ENCODE measurements around the gene ARHGEF7. TPM values are rescaled to one million over a fixed set of nuclear protein-coding genes. Genes with fewer than 3 reads are reported as not detected.

ARHGEF7 gene
- total RNA-seq, 2 experiments from 2014 or later: 67.9 to 68.9 TPM

DNA sequence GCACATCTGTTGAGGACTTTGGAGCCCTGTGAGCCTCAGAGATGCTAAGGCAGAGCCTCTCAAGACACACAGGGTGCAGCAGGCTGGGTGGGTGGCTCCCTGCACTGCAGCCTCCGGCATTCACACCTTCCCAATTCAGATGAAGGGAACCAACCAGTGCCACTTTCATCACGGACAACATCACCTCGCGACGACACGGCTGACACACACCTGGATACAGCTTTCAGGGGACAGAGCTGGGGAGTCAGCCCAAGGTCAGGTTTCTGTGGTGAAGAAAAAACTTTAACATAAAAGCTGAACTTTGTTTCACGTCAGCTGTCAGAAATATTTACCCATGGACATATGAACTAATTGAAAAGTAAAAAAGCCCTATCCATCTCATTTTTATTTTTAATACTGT lies 24.9 kb upstream of the ARHGEF7 start:
- no peak overlapping the region for H3K27ac Mint-ChIP-seq
- DNase-seq: no peak
- no peaks in the 10 kb centered on the region for H3K9me3 Mint-ChIP-seq
- no peak overlapping the region for H3K4me3 Mint-ChIP-seq
- peaks cover 11% of the 10 kb centered on the region for H3K27me3 Mint-ChIP-seq
- CTCF ChIA-PET: no interaction called here
- POLR2A ChIA-PET: no interaction called here
- no peaks in the 10 kb centered on the region for H3K36me3 Mint-ChIP-seq (ENCODE audit: low read depth)
- H3K4me1 Mint-ChIP-seq: no peaks in the 10 kb centered on the region

DNA sequence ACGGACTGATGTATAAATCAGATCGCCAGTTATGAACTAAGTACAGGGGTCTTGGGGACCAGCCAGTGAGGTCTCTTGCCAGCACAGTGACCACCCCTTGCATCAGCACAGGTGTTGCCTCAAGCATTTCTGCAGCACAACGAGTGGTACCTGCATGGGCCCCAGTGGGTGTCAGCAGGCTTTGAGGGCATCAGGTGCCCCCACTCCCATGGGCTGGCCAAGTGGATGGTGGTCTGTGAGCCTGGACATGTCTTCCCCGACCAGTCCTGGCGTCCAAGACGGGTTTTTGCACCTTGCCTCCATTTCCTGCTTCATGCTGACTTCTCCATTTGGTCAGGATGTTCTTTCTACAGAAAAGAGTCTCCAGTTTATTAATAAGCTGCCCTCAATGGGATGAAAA lies 22.4 kb upstream of the ARHGEF7 start:
- no peaks in the 10 kb centered on the region for H3K36me3 Mint-ChIP-seq (ENCODE audit: low read depth)
- CTCF ChIA-PET: interaction anchor here (1.9 kb wide), 1 partner anchor 25 kb away, joined by 9 read pairs; no protein-coding TSS in a partner anchor

DNA sequence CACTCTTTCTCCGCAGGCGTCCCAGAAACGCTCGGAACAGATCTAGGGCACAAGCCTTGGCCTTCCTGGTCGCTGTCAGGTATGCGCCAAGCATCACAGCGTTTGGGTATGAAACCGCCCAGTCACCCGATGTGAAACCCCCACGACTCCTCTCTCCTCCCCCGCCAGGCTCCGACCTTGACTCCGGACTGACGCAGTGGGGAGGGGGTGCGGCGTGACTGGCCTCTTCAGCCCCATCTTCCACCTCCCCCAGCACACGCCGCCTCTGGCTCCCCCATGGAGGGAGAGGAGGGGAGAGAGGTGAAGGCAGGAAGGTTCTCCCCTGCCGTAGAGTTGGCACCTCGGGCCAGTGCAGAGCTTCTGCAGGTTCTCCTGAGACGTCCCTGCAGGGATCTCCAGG lies 22.0 kb upstream of the ARHGEF7 start:
- no peak overlapping the region for H3K27ac Mint-ChIP-seq
- ChIA-PET POLR2A (no interaction called here), CTCF (no interaction called here)
- H3K27me3 Mint-ChIP-seq: peaks cover 21% of the 10 kb centered on the region
- H3K4me3 Mint-ChIP-seq: no peak overlapping the region
- no peaks in the 10 kb centered on the region for H3K4me1 Mint-ChIP-seq
- no peaks in the 10 kb centered on the region for H3K9me3 Mint-ChIP-seq
- DNase-seq: no peak
- H3K36me3 Mint-ChIP-seq (ENCODE audit: low read depth): no peaks in the 10 kb centered on the region

More for the DNA sequence above, 22.4 kb upstream of the ARHGEF7 start:
- Mint-ChIP-seq H3K9me3 (no peaks in the 10 kb centered on the region), H3K27ac (no peak overlapping the region), H3K4me1 (no peaks in the 10 kb centered on the region), H3K4me3 (no peak overlapping the region), H3K27me3 (peaks cover 18% of the 10 kb centered on the region)
- DNase-seq: no peak
- POLR2A ChIA-PET: no interaction called here

DNA sequence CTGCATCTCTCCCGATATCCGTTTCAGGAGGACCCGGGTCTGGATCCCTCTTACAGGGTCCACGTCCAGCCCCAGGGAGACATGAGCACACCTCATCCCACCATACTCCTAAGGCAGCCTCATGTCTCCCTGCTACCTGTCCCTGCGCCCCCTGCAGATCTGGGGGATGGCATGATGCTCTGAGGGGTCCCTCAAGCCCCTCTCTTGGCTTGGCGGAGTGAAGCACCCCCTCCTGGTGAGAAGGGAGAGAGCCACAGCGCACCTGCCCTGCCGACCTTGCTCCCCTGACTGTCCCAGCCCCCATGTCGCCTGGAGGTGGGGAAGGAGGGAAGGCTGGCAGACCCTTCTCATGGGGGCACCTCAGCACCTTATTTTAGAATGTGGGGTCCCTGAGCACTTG lies 21.5 kb upstream of the ARHGEF7 start:
- POLR2A ChIA-PET: no interaction called here
- CTCF ChIA-PET: interaction anchor here (1.2 kb wide), 1 partner anchor 26 kb away, joined by 3 read pairs; no protein-coding TSS in a partner anchor
- Mint-ChIP-seq H3K4me3 (no peak overlapping the region), H3K27me3 (peaks cover 25% of the 10 kb centered on the region), H3K36me3 (ENCODE audit: low read depth) (no peaks in the 10 kb centered on the region), H3K4me1 (no peaks in the 10 kb centered on the region), H3K9me3 (no peaks in the 10 kb centered on the region), H3K27ac (no peak overlapping the region)
- DNase-seq: no peak

- no peaks in the 10 kb centered on the region for H3K4me1 Mint-ChIP-seq
- CTCF ChIA-PET: interaction anchor here (1.2 kb wide), 1 partner anchor 28 kb away, joined by 3 read pairs; no protein-coding TSS in a partner anchor
- POLR2A ChIA-PET: no interaction called here
- H3K36me3 Mint-ChIP-seq (ENCODE audit: low read depth): no peaks in the 10 kb centered on the region
- no peaks in the 10 kb centered on the region for H3K9me3 Mint-ChIP-seq
- H3K27me3 Mint-ChIP-seq: peaks cover 37% of the 10 kb centered on the region
- no peak overlapping the region for H3K4me3 Mint-ChIP-seq
- no peak for DNase-seq
- no peak overlapping the region for H3K27ac Mint-ChIP-seq
These were observed 19.9 kb upstream of the ARHGEF7 start for GRCh38 chr13:111095031-111095840.

DNA sequence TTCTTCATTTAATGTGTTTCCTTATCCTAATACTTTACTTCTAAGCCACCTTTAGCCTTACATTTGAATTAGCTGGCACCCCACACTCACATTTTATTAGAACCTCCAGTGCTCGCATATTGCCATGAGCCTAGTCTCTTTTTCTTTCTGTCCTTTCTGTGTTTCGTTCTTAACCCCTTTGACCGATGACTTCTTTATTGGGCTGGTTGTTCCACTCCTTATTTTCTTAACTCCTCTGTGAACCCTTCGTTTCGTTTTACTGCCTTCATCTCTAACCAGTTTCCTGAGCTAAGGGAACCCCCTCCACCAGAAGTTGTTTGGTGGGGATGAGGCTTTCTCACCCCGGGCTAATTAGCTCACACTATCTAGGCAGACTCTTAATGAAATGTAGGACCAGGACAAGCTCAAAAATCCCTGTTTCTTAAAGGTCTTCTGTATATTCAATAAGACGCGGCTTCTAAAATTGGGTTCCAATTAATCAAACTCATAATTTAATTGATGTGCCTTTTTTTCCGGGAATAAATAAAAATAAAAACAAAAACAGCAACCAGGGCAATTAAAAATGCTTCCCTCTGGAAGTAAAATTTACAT lies 19.1 kb upstream of the ARHGEF7 start:
- no peaks in the 10 kb centered on the region for H3K9me3 Mint-ChIP-seq
- H3K27ac Mint-ChIP-seq: no peak overlapping the region
- POLR2A ChIA-PET: no interaction called here
- peaks cover 38% of the 10 kb centered on the region for H3K27me3 Mint-ChIP-seq
- DNase-seq: no peak
- no peak overlapping the region for H3K4me3 Mint-ChIP-seq
- no peaks in the 10 kb centered on the region for H3K36me3 Mint-ChIP-seq (ENCODE audit: low read depth)
- CTCF ChIA-PET: no interaction called here
- no peaks in the 10 kb centered on the region for H3K4me1 Mint-ChIP-seq

GRCh38 chr13:111099290-111099689 lies 15.8 kb upstream of the ARHGEF7 start:
- H3K36me3 Mint-ChIP-seq (ENCODE audit: low read depth): no peaks in the 10 kb centered on the region
- H3K27me3 Mint-ChIP-seq: peaks cover 60% of the 10 kb centered on the region
- DNase-seq: no peak
- H3K27ac Mint-ChIP-seq: no peak overlapping the region
- POLR2A ChIA-PET: no interaction called here
- no peaks in the 10 kb centered on the region for H3K4me1 Mint-ChIP-seq
- H3K9me3 Mint-ChIP-seq: peaks cover 9% of the 10 kb centered on the region
- CTCF ChIA-PET: interaction anchor here (0.7 kb wide), 1 partner anchor 32 kb away, joined by 4 read pairs; no protein-coding TSS in a partner anchor
- no peak overlapping the region for H3K4me3 Mint-ChIP-seq

- Mint-ChIP-seq H3K4me1 (peaks cover 11% of the 10 kb centered on the region), H3K27ac (no peak overlapping the region), H3K4me3 (no peak overlapping the region), H3K27me3 (peaks cover 76% of the 10 kb centered on the region), H3K9me3 (peaks cover 4% of the 10 kb centered on the region), H3K36me3 (ENCODE audit: low read depth) (peaks cover 4% of the 10 kb centered on the region)
- CTCF ChIA-PET: interaction anchor here (1.1 kb wide), 1 partner anchor 42 kb away, joined by 3 read pairs; no protein-coding TSS in a partner anchor
- DNase-seq: no peak
- POLR2A ChIA-PET: no interaction called here
These were observed 5.1 kb upstream of the ARHGEF7 start for GRCh38 chr13:111110054-111110453.

DNA sequence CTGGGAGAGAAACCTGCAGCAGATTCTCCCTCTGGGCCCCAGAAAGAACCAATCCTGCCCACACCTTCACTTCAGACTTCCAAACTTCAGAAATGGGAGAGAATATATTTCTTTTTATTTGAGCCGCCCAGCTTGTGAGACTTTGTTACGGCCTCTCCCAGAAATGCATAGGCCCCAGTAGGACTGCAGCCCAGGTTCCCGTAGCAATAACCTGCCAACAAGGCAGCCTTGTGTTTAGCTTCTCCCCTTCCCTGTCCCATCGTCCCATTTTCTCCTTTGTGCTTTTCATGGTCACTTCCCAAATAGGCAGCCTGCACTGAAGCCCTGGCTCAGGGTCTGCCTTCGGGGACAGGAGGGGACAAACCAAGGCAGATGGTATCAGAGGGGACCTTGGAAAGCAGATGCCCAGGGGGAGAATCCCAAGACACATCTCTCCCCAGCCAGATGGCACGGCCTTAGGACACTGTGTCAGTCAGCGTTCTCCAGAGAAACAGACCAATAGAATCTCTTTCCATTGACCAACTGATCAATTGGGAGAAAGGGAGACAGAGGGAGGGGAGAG lies 3.7 kb upstream of the ARHGEF7 start:
- ChIA-PET CTCF (interaction anchor here (1.1 kb wide), 1 partner anchor 43 kb away, joined by 3 read pairs; no protein-coding TSS in a partner anchor), POLR2A (no interaction called here)
- Mint-ChIP-seq H3K9me3 (no peaks in the 10 kb centered on the region), H3K27me3 (peaks cover 68% of the 10 kb centered on the region), H3K4me1 (peaks cover 15% of the 10 kb centered on the region), H3K4me3 (no peak overlapping the region), H3K27ac (no peak overlapping the region), H3K36me3 (ENCODE audit: low read depth) (no peaks in the 10 kb centered on the region)
- no peak for DNase-seq

GRCh38 chr13:111112196-111112595 lies 2.9 kb upstream of the ARHGEF7 start:
- DNase-seq: no peak
- ChIA-PET CTCF (interaction anchor here (2.0 kb wide), 1 partner anchor 45 kb away, joined by 7 read pairs; no protein-coding TSS in a partner anchor), POLR2A (no interaction called here)
- Mint-ChIP-seq H3K4me1 (peaks cover 15% of the 10 kb centered on the region), H3K36me3 (ENCODE audit: low read depth) (no peaks in the 10 kb centered on the region), H3K27ac (no peak overlapping the region), H3K27me3 (peaks cover 67% of the 10 kb centered on the region), H3K9me3 (no peaks in the 10 kb centered on the region), H3K4me3 (no peak overlapping the region)

- peak overlapping the region; percentile 70 for H3K4me3 Mint-ChIP-seq
- peaks cover 80% of the 10 kb centered on the region for H3K27me3 Mint-ChIP-seq
- ChIA-PET POLR2A (no interaction called here), CTCF (interaction anchor here (2.0 kb wide), 1 partner anchor 47 kb away, joined by 7 read pairs; no protein-coding TSS in a partner anchor)
- no peaks in the 10 kb centered on the region for H3K9me3 Mint-ChIP-seq
- peaks cover 14% of the 10 kb centered on the region for H3K4me1 Mint-ChIP-seq
- DNase-seq: peak; percentile 27
- H3K27ac Mint-ChIP-seq: no peak overlapping the region
- no peaks in the 10 kb centered on the region for H3K36me3 Mint-ChIP-seq (ENCODE audit: low read depth)
These were observed 599 bp upstream of the ARHGEF7 start for GRCh38 chr13:111114362-111115060.

- ChIA-PET CTCF (interaction anchor here (1.8 kb wide), 1 partner anchor 48 kb away, joined by 6 read pairs; no protein-coding TSS in a partner anchor), POLR2A (interaction anchor here (1.5 kb wide), 1 partner anchor 501 kb away, joined by 3 read pairs; the partner anchor contains the start of gene NAXD)
- peaks cover 79% of the 10 kb centered on the region for H3K27me3 Mint-ChIP-seq
- H3K4me1 Mint-ChIP-seq: peaks cover 14% of the 10 kb centered on the region
- H3K9me3 Mint-ChIP-seq: no peaks in the 10 kb centered on the region
- no peak for DNase-seq
- no peaks in the 10 kb centered on the region for H3K36me3 Mint-ChIP-seq (ENCODE audit: low read depth)
- H3K4me3 Mint-ChIP-seq: peak overlapping the region; percentile 55
- no peak overlapping the region for H3K27ac Mint-ChIP-seq
These were observed 933 bp downstream of the ARHGEF7 start for GRCh38 chr13:111115965-111116521.

All from activated CD4-positive, alpha-beta memory T cell treated with anti-CD3 and anti-CD28 coated beads, Interleukin-2, amount 10 ng/mL, durations not matched to agents 7 days and 5 days (primary cell).